Dermis microvascular lymphatic vessel endothelial cell (primary cell): ENCODE results near the gene KRTDAP. TPM values are rescaled to one million over a fixed set of nuclear protein-coding genes. Genes with fewer than 3 reads are reported as not detected.

Source experiments
- DNase-seq, 2 donors: peaks; one replicate each; pipeline versions ENCODE4 v3.0.0 to v3.0.0-alpha.2; 2010; ENCODE audit warnings: low read depth in 2 of 2
- total RNA-seq: library from RNA; depleted of rRNA; stranded (reverse); fragments of >200 nt; gene quantifications from 2 replicates; pipeline ENCODE4 v1.2.1, GENCODE V29; 2014

KRTDAP gene
- total RNA-seq, 1 donor from 2014 or later, result not detected

DNA sequence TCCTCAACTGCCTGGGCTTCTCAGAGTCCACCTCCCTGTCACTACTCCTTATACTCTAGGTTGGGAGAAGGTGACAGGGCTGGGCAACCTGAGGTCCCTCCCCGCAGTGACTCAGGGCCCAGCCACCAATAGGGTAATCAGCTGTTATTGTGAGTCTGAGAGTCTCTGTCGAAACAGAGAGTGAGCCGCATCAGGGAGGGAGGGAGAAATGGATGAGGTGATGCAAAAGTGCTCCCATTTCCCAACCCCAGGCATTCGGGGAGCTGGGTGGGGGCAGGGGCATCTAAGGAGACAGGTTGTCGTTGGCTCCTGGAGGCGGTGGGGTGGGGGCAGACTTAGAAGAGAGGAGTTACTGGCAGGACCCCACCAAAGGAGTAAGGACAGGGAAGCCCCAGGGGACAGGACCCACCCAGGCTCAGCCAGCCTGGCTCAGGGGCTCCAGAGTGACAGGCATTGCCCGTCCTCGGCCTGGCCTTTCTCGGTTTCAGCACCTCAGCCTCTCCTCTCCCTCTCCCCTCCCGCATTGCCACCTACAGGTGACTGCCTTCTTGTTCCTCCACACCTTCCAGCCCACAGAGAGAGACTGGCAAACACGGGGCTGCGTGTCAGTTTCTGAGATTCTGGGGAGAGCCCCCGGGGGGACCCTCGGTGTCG lies 23.5 kb upstream of the KRTDAP start, which contains the start of gene DMKN:
TSS of gene DMKN (minus strand) at position 22 of the 654 bp plus-strand sequence. CDS start 174 bp downstream, outside the sequence.
- DNase-seq, result no peak

- no peak for DNase-seq
Observed at GRCh38 chr19:35512831-35513627, 22.8 kb upstream of the KRTDAP start.

DNA sequence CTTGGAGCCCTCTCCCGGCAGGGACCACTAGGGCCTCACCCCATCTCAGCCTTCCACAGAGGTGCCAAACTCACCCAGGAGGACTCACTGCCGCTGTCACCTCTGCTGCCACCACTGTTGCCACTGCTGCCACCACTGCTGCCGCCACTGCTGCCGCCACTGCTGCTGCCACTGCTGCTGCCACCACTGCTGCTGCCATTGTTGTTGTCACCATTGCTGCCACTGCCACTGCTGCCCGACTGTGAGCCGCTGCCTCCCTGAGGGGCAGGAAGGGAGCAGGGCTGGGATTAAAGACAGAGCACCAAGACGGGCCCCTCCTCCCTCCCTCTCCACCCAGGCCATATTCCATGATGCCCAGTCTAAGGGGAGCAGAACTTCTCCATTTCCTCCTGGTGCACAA lies 21.1 kb upstream of the KRTDAP start:
- DNase-seq, result no peak

GRCh38 chr19:35510626-35510964 lies 20.3 kb upstream of the KRTDAP start:
- DNase-seq, result no peak

DNA sequence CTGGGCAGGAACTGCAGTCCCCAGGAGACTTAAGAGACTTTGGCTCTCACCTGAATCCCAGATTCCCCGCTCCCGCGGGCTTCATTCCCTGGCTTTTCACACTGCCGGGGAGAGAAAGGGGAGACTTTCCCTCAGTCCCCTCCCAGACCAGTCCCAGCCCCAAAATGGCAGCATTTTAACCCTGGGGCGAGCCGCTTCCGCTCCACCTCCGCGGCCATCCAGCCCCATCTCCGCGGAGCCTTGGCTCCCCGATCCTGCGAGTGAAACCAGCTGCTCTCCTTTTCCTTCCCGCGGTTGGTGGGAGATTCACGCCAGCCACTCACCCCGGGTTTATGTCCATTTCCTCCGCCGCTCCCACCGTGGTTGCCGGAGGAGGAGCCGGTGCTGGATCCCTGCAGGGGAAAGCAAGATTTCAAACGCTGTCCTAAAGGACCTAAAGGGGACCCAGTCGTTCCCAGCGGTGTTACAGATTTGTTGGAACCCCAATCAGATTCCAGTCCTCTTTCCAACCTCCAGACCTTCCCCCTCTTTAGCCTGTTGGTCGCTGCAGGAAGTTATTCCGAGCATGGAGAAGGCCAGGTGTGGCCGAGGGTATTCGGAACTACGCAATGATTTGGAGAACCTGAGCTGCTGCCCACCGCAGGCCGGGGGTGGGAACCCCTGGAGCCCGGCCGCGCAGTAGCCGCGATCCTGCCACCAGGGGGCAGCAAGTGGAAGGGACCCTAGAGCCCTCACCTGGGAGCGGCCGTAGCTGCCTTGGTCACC lies 19.8 kb upstream of the KRTDAP start:
- DNase-seq, result peak in 1 of 2 donors; percentile 35

- no peak for DNase-seq
Observed at GRCh38 chr19:35509018-35509652, 18.9 kb upstream of the KRTDAP start.

- DNase-seq, result no peak
Observed at GRCh38 chr19:35508129-35508528, 17.9 kb upstream of the KRTDAP start.

DNA sequence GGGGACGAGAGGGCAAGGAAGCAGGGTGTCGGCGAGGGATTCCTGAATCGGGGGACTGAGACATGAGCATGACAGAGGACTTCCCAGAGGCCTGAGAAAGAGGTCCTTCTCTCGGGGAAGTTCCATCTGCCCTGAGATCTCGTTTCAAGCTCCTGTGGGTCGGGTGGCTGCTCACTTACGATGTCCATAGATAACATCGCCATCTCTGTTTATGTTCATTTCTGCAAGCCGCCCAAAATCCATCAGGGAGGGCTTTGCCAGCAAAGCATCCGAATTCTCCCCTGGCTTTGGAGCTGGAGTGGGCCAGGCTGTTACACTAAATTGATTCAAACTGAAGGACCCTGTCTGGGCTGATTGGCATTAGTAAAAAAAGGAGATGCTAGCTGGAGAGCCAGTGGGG lies 17.3 kb upstream of the KRTDAP start:
- no peak for DNase-seq

- no peak for DNase-seq
Observed at GRCh38 chr19:35506011-35506410, 15.7 kb upstream of the KRTDAP start.

- no peak for DNase-seq
Observed at GRCh38 chr19:35502751-35503150, 12.5 kb upstream of the KRTDAP start.

DNA sequence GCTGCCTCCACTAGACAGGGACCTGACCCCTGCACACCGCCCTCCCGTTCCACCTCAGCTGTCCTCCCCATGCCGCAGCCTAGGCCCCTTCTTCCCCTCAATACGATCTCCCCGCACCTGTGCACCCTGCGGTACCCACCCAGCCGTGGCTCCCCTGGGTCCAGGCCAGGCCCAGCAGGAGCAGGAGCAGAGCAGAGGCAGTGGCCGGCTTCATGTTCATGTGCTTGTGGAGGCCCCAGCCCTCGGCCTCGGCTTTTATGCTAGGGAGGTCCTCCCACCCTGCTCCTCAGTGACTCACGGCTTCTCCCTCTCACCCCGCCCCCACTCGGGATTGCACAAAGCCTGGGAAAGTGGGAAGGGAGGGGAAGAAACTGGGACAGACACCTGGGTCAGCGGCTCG lies 11.4 kb upstream of the KRTDAP start:
- DNase-seq, result no peak

GRCh38 chr19:35500611-35501010 lies 10.3 kb upstream of the KRTDAP start:
- no peak for DNase-seq

DNA sequence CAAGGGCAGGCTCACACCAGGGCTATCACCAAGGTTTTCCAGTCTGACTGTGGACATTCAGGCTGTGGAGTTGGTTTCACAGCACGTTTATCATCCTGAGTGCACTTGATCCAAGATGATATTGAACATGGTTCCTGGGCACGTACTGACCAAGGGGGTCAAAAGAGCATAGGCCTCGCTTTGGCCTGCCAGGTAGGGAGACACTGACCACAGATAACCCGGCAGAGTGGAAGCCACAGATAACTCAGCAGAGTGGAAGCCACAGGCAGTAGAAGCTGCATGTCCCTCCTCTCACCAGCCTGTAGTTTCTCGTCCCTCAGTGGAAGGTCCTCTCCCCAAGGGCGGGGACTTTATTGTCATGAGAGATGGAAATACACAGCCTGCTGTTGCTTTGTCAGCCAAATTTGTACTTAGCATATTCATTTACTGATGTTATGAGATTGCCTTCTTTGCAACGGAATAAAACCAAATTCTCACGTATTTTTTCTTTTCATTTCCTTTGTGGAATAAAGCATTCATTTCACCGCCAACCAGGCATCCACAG lies 8.8 kb upstream of the KRTDAP start:
- DNase-seq, result no peak

- DNase-seq, result no peak
Observed at GRCh38 chr19:35498220-35498619, 8.0 kb upstream of the KRTDAP start.

DNA sequence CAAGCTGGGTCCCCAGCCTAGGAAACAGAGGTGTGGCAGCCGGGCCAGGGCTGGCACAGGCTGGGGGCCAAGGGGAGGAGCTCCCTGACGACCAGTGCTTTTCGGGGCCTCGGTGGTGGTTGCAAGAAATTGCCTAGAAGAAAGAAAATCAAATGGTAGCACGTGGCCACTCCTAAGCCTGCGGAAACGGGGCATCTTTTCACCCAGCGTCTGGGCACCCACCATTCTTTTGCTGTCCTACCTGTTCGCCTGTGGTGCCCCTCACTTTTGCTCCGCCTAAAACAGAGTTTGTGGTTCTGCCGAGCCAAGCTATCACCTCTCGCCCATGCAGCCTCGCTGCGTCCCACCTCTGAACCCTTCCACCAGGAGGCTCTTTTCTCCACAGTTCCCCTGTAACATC lies 7.1 kb upstream of the KRTDAP start:
- no peak for DNase-seq

DNA sequence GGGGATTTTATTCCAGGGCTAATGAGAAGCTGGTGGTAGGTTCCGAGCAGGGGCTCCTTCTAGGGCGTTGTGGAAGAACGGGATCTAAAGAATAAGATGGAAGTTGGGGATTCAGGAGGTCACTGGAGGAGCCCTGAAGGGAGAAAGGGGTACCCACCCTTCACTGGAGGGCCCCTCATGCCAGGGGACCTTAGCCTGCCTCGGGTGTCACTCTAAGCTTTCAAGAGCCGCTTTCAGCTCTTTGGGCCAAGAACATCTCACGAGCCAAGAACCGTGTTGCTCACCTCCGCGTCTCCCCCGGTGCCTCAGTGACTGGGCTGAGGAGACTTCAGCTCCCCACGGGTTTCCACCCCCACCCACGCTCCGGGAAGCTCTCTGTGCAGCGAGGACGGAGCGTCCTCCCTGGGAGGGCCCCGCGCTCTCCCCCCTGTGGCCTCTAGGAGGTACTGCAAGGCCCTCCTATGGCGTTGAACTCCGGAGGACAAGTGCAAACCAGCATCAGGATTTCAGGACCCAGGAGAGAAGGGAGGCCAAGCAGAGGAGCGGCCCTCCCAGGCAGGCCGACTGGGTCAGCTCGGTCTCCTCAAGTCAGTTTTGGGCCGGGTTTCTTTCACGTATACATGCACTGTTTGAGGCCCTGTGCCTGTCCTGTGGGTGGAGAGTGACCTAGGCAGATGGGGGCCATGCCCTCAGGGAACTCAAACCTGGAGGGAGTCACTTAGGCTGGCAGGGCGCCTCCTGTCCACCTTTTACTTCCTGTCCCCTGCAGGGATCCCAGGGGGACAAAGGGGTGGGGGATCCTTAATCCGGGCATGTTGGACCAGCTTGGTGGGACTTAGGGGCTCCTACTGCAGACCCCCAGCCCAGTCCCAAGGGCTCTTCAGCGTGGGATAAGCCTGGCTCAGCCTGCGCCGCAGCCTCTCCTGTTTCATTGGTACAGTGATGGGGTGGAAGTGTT lies 5.1 kb upstream of the KRTDAP start:
- peak; percentile 25 to 56 for DNase-seq

GRCh38 chr19:35493971-35494370 lies 3.7 kb upstream of the KRTDAP start:
- no peak for DNase-seq

GRCh38 chr19:35491836-35492360 lies 1.6 kb upstream of the KRTDAP start:
- no peak for DNase-seq

DNA sequence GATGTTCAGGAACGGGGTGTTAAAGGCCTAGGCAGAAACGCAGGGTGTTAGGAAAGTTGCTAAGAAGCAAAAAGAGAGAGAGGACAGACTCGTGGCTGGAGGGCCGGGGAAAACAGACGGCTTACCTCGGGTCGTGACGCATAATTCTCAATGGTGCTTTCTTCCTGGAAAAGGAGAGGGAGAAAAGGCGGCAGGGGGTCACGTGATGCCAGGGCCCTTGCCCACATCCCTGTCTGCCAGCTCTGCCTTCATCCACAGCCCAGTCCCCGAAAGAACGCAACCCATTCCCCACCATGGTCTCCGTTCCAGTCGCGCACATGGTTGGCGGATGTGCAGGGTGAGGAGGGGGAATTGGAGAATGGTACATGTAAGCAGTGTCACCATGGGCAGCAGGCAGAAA lies 1.6 kb downstream of the KRTDAP start:
- no peak for DNase-seq

DNA sequence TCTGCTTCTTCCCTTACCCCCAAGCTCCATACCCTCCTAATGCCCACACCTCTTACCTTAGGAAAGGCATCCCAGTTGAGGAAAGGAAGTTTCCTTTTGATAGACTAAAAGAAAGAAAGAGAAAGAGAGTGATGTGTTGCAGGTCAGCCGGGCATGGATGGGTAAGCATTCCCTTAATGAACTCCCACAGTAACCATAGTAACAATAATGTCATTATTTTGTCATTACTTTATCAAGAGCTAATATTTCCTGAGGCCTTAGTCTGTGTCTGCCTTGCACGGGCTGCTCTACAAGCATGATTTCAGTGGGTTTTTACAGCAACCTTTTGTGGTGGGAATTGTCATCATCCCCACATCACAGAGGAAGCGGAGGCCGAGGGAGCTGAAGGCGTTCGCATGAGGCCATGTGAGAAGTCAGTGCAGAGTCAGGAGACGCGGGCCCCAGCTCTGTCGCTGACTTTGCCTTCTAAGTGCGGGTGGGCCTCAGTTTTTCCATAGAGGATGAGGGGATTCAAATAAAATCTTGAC lies 2.5 kb downstream of the KRTDAP start:
- no peak for DNase-seq
